Iris pigment epithelial cell (primary cell): ENCODE results near the gene DPF1.

ENCODE experiments used
- DNase-seq: peaks from one replicate; pipeline ENCODE4 v3.0.0-alpha.2; 2011; ENCODE audit warnings: low read depth

DPF1 gene

GRCh38 chr19:38163419-38164290, 60.4 kb downstream of the DPF1 start:
- DNase-seq: no peak

GRCh38 chr19:38162632-38163031, 61.4 kb downstream of the DPF1 start:
- DNase-seq: no peak

GRCh38 chr19:38162094-38162493, 61.9 kb downstream of the DPF1 start:
- no peak for DNase-seq
